GM10266 (cell line): ENCODE results near the gene GAB2.

Experiments used
- DNase-seq: peaks from one replicate; pipeline ENCODE4 v3.0.0; 2012; ENCODE audit errors: extremely low spot score
- CTCF ChIP-seq: IDR thresholded peaks from 2 replicates; pipeline ENCODE4 v1.5.1; 2012; ENCODE audit warnings: mild to moderate bottlenecking, low read depth; ENCODE audit not compliant: control insufficient read depth, insufficient read depth; ENCODE audit errors: missing control alignments

The GAB2 gene

GRCh38 chr11:78220218-78221157, 197.1 kb downstream of the GAB2 start:
- no peak for DNase-seq
- TF ChIP-seq CTCF, result no peak

DNA sequence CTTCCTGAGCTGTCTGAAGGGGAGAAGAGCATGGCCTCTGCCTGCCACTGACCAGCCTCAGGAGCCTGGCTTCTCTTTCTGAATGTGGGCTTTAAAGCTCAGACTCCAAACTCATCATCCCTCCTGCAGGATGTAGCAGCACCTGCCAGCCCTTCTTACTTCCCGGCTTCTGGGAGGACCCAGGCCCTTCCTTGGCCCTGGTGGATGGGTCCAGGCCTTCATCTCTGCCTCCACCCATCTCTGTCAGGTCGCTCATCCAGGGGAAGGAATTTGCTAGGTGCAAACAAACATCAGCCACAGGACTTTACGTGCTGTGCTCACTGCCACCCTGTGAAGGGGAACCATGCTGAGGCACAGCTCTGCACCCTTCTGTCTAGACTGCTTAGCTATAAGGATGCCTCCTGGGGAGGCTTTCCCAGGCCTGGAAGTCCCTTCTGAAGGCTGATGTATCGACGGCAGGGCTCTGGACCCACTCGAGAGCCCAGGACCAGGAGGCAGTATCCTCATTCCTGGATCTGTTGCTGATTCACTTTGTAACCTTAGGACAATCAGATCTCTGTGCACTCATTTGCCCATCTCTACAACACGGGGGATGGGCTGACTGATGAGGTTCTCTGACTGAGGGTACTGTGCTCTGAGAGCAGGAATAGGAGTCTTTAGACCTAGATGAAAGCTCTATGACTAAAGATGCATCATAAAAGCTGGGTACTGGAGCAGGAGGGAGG, 198.0 kb downstream of the GAB2 start:
- TF ChIP-seq CTCF, result no peak
- no peak for DNase-seq

GRCh38 chr11:78218707-78219492, 198.7 kb downstream of the GAB2 start:
- TF ChIP-seq CTCF, result no peak

DNA sequence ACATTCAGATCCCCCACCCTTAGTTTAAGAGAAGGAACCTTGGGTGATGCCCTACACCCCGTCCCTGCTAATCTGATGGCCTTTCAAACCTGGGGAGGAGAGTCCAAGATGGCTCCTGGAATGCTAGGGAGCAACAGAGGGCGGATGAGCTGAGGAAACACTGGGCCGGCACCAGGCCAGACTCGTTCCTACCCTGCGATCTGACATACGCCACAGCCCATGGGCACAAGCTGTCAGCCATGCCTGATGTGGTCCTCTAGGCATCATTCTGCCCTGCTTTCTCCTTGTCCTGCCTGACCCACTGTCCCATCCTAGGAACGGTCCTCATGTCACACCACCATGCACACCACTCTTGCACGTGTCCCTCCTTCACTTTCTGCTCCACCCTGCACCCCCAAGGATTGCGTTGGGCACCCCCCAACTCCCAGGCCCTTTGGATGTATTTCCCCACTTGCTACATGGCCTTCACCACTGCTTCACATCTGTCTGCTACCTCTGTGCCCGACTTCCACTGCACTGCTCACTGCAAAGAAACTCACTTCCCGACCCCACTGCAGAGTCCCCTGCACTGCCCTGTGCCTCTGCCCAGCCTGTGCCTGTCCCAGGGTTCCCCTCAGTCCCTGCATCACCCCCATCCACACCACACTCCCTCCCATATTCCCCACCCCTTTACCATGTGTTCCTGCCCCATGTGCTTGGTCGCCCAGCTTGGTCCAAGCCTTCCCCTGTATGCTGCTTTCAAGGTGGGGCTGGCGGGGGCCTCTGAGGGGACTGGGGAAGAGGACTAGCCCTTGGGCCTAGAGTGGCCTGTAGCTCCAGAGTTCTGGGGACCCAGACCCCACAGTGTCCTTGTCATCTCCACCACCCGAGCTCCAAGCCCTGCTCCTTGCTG, 199.7 kb downstream of the GAB2 start:
- no peak for TF ChIP-seq CTCF
- DNase-seq, result no peak

More at GRCh38 chr11:78218707-78219492, 198.7 kb downstream of the GAB2 start:
- no peak for DNase-seq

- no peak for TF ChIP-seq CTCF
- DNase-seq, result no peak
Measured at GRCh38 chr11:78216571-78217287, 200.9 kb downstream of the GAB2 start.

DNA sequence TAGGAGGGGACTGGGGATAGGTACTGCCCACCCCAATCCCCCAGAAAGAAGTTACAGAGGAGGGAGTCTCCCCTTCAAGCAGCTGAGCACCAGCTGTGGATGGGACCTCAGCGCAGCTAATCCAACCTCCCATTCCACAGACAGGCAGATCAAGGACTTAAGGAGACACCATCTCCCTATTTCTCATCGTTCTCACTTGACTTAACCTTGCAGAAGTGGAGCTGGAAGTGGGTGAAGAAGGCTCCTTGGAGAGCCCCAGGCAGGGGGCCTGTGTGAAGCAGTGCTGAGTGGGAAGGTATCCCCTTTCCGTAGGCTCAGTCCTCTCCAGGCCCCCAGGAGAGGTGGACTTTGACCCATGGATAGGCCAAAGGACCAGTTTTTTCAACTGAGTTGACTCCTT, 201.6 kb downstream of the GAB2 start:
- TF ChIP-seq CTCF, result no peak
- DNase-seq, result no peak
